GM21737 (cell line): ENCODE results near the gene HOXC4.

Experiments
- ATAC-seq: cut with Tn5 transposase; IDR thresholded peaks from one replicate; pipeline ENCODE4 v1.9.1; 2021; ENCODE audit warnings: mild to moderate bottlenecking, moderate library complexity; ENCODE audit not compliant: unreplicated experiment

The HOXC4 gene

DNA sequence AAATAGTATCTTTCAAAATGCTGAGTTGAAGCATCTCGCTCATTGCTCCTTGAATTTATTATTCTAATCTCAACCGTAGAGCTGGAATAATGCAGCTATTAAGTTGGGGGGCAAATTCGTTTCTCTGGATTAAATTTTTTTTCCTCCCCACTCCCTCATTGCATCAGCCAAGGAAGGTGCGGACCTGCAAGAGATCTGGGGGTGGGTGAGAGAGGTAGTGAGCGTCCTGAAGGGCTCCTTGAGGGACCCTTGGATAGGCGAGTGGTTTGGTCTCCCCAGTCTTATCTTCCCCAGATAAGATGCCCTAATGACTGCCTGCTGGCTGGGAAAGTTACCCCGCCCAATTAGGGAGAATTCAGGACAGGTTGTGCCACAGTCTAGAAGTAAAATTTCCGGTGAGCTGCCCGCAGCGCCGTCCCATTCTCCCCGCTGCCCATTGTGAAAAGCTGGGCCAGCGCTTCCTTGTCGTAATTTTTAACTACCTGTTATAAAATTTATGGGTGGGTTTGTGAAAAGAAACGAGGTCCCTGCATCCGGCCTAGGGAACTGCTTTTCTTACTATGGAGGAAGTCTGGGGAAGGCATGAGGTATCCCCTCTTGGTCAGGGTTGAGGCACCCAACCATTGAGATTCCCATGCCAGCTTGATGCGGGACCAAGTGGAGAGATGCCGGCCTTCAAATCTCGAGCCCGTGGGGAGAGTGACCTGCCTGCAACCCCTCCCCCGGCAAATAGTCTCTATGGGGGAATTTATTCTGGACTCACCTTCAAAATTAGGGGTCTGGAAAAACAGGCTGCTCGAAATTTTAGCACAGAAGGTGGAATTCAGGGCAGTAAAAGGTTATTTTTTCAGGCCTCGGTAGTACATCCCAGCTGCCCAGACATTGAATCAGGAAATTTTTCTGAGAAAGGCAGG is 38.4 kb upstream of the HOXC4 start:
- no peak for ATAC-seq

- ATAC-seq = no peak
Measured at GRCh38 chr12:54016051-54016450, 37.6 kb upstream of the HOXC4 start.

- no peak for ATAC-seq
Measured at GRCh38 chr12:54016478-54016964, 37.1 kb upstream of the HOXC4 start.

GRCh38 chr12:54017027-54017788 is 36.4 kb upstream of the HOXC4 start:
- peak; percentile 23 for ATAC-seq

DNA sequence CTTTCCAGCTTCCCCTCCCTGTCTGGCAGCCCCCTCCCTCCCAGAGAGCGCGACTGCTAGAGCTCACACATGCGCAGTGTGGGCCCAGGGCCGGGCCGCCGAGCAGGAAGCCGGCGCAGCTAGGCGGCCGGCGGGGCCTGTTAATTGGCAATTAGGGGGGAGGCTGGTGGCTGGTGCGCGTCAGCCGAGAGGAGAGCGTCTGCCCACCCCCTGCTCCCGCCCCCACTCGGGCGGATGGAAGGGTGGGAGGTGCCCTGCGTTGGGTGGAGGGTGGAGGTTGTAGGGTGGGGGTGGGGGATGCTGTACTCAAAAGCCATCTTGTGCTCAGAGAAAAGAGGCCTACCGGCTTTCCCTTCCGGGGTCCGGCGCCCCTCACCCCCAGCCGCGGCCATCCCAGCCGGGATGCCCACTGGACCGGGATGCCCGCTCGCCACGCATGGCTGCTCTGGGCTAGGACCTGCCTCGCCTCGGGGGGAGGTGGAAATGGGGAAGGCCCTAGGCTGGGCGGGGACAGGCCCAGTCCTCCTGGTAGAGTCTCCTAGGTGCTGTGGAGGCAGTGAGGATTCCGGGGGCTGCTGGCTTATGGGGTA is 35.7 kb upstream of the HOXC4 start:
- ATAC-seq = peak; percentile 65

GRCh38 chr12:54018468-54018984 is 35.1 kb upstream of the HOXC4 start:
- no peak for ATAC-seq

DNA sequence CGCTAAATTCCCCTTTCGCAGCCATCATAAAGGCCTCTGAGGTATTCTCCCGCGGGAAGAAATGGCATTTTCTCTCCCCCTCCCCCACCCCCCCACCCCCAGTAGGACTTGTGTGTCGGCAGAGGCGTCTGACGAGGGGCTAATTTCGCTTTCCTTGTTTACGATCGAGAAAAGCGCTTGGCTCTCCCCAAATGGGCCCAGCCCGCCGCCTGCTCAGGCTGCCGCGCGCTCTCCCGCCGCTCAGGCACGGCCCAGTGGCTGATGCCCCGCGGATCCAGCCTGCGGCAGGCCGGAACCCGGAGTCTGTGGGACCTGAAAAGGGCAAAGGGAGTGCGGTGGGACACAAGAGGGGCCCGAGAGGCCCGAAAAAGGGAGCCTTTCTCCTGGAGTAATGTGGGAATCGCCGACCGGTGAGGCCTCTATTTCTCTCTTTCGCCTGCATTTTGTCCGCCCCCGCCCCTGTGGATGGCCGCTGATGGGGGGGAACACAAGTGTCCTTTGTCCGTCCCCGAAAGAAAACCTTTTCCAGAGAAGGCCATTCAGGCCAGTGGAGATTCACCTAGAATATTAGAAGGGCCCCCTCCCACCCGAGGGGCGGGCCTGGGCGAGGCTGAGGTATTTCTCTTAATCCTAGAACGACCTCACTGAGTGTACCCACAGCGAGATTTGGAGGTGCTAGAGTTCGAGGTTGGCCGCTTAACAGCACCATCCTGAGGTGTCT is 34.4 kb upstream of the HOXC4 start:
- no peak for ATAC-seq

GRCh38 chr12:54019924-54020590 is 33.6 kb upstream of the HOXC4 start:
- no peak for ATAC-seq

DNA sequence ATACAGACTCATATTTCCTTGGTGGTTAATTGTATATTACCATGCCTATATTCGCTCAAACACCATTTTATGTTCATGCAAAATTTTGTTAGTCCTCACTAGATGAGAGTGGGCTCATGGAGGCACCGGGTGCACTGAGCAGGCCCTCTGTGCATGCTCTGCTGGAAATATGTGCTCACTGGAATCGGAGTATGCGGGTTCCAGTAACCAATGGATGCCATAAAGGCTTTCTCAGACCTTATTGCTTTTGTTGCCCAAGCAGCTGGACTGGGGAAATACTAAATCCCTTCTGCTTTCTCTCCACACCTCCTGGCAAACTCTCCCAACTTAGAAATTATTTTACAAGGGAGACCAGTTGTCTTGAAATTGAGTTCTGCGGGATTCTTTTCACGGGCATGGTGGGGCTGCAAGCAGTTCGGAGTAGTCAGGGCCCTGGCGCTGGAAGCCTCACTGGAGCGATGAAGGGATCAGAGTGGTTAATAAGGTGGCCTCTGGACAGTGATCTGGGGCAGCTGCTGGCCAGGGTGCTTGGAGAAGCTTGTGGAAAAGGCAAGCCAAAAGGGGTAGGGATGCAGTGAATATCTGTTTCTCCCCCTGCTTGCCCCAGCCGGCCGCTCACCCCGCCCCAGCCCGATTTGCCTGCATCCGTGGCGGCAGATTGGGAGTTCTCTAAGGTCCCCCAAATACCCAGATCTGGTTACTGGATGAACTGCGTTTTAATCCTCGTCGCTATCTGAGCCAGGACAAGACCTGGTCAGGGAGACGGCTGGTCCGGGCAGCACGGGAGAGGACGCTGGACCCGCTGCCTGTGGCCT is 32.8 kb upstream of the HOXC4 start:
- no peak for ATAC-seq

GRCh38 chr12:54021432-54022013 is 32.1 kb upstream of the HOXC4 start:
- no peak for ATAC-seq

DNA sequence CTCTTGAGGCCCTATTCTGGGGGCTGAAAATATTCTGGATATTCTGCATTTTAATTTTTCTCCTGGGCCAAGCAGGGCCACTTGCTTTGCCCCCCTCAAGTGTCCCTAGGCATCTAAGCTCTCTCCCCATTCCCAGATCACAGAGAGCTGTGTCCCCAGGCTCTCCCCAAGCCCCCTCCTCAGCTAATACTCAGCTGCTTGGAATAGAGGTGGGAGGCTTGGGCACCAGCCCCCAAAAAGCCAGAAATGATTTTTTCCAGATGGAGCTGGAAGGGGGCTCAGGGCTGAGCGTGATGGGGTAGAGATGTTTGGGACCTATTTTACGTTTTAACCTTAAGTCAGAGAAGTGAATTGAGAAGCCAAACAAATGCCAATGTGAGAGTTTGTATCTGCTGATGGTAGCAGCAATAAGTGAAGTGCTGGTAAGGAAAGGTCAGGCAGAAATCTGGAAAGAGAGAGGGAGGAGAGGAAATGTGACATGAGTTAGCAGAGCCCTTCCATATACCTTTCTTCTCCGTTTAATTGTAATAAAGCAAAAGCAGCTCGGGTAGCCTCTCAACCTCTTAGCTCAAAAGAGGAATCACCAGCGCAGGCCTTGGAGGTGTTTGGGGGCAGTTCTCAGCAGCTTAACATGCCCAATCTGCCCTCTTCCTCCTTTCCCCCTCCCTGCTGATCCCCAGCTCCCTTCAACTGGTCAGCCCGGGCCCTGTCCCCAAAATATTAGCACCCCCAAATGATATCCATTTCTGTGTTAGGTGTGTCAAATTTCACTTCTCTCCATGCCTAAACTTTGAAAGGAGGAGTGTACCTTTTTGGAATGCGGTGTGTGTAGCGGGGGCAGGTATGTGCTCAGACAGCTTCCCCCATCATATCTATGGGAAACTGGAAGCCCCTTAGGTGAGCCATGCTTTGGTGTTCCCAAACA is 30.4 kb upstream of the HOXC4 start:
- no peak for ATAC-seq

GRCh38 chr12:54024127-54024526 is 29.5 kb upstream of the HOXC4 start:
- ATAC-seq = no peak

GRCh38 chr12:54024581-54025305 is 28.9 kb upstream of the HOXC4 start:
- ATAC-seq = no peak

- ATAC-seq = no peak
Measured at GRCh38 chr12:54025499-54026405, 27.9 kb upstream of the HOXC4 start.

DNA sequence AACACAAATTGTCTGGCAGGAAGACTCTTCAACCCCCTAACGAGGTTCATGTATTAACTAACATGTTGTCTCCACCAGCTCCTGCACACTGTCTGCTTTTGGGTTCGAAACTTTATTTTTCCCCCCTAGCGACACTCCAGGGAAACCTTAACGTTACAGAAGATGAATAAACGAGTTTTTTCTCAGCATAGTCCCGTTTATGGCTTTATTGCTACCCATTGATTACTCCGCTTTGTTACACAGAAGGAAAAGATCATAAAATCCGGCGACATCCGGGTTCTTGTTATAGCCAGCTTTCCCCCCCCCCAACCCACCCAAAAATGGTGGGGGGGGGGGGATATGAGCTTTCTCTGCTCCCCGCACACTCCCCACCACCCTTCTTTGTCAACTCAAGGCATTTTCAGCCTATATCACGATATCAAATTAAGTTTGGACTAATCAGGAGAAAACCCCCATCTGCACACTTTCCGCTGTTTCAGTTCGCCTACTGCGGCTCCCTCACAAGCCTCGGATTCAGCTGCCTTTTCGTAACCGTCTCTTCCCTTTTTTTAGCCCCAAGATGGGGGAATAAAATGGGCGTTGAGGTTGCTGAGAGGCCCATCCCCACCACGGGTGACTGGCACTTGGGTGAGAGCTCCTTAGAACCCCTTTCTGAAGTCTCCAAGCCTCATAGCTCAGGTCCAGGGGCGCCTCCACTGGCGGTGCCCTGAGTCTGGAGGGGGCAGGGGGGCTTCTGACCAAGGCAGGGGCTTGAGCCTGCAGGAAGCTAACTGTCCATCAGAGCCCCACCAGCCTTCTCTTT is 26.8 kb upstream of the HOXC4 start:
- ATAC-seq = no peak
